ENCODE measurements around the gene DAZL.

- no peak for TF ChIP-seq CTCF (conservative IDR thresholded peaks at IDR 0.05 in 1 of 2, IDR thresholded peaks at IDR 0.05 in 1 of 2; ENCODE audit: low read depth in 1 of 2, low read length in 2 of 2)
- TF ChIP-seq EZH2 (IDR thresholded peaks at IDR 0.05; ENCODE audit: low read length, missing control alignments) = no peak
Measured at GRCh38 chr3:16604433-16604832, 790 bp downstream of the DAZL start.

All from fibroblast of lung (primary cell).